GM21447 (cell line): ENCODE data around the gene PPP1R3G.
"Not testable (repeated sequence)": the region's sequence is repeated elsewhere in the genome, so short reads cannot be mapped to it uniquely, and the experiment has no call there.

Source experiments
- ATAC-seq: cut with Tn5 transposase; IDR thresholded peaks from one replicate; pipeline ENCODE4 v1.9.1; 2021; ENCODE audit not compliant: unreplicated experiment

The PPP1R3G gene

DNA sequence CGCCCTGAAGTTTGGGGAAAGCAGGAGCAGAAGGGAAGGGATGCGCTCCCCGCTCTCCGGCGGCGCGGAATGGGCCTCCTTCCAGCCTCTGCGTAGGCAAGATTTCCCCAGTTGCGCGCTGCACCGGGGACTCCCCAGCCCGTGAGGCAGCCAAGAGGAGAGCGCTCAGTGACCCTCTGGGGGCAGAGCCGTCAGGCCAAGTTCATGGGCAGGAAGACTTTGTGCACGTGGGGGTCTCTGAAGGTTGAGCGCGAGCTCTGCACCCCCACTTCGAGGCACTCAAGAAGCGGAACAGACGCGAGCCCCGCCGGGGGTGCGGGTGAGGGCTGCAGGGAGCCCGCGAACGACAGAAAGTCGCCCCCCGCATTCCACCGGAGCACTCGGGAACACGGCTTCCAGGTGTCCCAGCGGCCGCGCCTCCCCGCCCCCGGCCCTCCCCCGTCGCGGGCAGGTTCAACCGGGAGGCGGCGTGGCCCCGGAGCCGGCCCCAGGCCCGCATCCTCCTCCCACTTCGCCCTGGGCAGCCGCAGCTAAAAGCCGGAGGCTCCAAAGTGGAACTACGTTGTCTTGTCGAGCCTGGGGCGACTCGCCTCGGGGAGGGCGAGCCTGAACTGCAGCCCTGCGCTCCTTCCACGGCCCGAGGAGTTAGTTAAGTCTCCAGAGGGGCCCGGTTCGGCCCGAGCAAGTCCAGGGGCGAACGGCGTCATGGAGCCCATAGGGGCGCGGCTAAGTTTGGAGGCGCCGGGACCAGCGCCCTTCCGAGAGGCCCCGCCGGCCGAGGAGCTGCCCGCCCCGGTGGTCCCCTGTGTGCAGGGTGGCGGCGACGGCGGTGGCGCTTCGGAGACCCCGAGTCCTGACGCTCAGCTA, at the start of gene PPP1R3G:
Gene PPP1R3G (plus strand): TSS at position 561 of the 867 bp plus-strand sequence. CDS start 145 bp downstream, at position 706.
- peak; percentile 54 for ATAC-seq

DNA sequence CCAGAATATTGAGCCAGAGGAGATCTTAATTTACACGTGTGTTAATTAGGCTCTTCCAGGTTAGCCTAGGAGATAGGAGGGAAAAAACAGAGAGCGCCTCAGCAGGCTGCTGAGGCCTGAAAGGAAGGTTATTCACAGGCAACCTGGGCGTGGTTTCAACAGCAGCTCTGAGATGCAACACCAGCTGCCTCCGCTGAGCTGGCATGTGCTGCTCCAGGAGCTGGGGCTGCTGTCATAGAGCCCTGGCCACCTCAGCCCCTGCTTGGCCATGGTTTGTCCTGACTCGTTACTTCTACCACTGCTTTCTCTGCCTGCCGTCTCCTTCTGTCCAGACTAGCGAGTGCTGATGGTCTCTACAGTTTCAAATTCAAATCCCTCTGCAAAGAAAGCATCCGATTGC, 48.9 kb upstream of the PPP1R3G start:
- no peak for ATAC-seq

DNA sequence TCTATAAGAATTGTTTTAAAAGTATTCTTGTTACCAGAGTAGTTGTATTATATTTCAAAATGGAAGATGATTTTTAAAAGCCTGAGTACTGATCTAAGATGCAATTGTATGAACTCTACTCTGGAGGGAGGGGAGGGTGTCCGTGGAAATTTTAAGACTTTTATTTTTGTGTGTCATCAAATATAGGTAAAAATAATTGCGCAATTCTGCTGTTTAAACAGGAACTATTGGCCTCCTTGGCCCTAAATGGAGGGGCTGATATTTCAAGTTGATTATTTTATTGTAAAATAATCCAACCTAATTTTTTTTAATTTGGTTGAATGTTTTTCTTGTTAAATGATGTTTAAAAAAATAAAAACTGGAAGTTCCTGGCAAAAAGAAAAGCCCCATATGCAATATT, 43.2 kb upstream of the PPP1R3G start:
- no peak for ATAC-seq

DNA sequence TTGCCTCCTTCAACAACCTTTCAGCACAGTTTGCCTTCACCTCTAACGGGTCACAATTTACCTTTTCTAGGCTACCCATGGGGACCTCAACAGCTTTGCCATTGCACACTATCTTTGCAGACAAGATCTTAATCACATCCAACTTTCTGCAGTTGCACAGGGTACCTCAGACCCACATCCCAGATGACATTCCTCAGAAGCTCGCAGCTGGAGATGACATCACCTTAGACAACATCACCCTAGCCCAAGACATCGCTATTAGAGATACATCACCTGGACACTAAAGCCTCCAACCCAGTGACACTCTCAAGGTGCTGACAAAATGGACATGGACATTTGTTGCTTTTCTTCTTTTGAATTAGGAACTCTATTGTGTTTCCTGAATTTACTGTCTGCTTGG, 42.7 kb upstream of the PPP1R3G start:
- ATAC-seq: no peak

DNA sequence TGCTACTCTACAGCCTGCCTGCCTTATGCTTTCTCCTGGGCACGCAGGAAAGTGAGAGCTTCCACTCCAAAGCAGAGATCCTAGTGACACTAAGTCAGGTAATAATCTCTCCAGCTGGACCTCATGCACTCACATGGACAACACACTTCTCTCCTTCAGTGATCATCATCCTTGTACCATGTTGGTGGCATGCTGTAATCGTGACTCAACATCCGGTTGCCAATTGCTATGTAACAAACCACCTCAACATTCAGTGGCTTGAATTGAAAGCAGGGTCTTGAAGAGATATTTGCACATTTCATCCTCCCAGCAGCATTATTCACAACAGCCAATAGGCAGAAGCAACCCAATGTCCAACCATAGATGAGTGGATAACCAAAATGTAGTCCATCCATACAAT, 40.3 kb upstream of the PPP1R3G start:
- no peak for ATAC-seq

DNA sequence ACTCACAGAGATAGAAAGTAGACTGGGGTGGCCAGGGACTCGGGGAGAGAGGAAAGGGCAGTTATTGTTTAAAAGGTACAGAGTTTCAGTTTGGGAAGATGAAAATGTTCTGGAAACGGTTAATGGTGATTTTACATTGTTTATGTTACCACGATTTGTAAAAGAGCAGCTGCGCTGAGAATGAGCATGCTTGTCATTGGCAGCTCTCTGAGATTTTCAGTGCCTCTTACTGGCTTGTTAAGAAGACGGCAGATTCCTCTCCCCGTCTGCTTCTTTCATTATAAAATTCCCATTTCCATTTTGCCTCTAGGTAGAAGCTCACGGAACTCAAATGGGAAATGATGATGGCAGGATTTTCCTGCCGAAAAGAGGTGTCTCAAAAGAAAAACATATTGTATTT, 39.7 kb upstream of the PPP1R3G start:
- ATAC-seq: no peak

DNA sequence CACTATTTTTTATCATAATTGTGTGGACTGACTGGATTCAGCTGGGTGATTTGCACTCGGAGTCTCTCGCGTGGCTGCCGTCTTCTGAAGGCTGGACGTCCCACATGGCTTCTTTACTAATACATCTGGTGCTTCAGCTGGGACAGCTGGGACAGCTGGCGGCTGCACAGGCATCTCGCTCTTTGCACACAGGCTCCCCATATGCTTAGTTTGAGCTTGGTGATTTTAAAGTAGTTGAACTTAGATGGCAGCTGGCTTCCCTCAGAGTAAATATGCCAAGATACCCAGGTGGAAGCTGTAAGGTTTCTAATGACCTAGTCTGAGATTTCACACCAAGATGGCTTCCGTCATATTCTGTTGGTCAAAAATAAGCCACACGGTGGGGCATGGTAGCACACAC, 38.7 kb upstream of the PPP1R3G start:
- ATAC-seq: no peak

DNA sequence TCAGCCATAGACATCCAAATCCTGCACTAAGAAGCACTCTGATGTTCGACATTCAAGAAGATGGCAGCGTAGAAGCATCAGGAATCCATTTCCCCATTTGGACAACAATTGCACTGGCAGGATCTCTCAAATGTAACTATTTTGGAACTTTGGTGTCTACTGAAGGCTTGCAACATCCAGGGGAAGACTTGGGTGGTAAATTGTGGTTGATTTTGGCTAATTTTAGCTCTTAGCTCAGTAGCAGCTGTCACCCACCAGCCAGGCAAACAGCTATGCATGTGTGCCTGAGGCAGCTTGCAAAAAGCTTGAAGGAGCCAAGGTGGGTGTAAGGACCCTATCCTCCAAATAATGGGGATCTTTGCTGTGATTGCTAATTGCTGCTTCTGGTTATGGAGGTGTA, 35.1 kb upstream of the PPP1R3G start:
- ATAC-seq: no peak

DNA sequence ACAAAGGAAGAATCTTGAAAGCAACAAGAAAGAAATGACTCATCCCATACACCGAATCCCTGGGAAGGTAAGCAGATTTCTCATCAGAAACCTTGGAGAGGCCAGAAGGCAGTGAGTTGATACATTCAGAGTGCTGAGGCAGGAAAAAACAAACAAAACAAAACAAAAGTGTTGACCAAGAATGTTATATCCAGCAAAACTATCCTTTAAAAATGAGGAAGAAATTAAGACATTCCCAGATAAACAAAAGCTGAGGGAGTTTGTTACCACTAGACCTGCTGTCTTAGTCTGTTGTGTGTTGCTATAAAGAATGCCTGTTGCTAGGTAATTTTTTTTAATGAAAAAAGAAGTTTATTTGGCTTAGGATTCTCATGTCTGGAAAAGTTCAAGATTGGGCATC, 33.7 kb upstream of the PPP1R3G start:
- ATAC-seq: no peak

DNA sequence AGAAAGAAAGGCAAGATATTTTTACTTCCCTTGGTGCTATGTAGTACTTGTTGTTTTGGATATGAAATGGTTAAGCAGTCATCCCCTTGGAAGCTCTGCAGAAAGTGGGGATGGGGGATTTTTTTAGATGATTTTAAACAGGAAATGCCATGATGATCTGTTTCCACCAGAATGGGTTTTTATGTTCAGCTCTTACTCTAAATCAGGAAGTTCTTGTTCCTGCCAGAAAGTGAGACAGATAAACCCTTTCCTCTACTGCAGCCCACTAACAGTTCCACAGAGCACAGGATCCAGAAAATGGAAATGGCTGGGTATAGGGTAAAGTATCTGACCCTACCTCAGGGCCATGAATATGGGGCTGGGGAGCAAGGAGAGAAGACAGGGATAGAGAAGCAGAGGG, 32.1 kb upstream of the PPP1R3G start:
- no peak for ATAC-seq

DNA sequence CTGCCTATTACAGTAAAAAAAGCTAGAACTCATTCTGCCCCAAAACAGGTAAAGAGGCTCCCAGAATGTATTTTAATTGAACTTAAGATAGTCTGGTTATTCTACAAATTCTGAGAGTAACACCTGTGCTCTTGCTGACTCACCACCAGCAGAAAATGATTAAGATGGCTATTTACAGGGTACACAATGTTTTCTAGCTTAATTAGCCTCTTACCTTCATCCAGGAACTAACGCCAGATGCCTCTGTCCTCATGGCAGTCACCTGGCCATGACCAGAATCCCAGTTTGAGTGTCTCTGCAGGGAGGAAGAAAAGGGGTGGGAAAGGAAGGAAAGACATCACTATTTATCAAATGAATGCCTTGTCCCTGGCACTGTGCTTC, 31.3 kb upstream of the PPP1R3G start:
- ATAC-seq: no peak

DNA sequence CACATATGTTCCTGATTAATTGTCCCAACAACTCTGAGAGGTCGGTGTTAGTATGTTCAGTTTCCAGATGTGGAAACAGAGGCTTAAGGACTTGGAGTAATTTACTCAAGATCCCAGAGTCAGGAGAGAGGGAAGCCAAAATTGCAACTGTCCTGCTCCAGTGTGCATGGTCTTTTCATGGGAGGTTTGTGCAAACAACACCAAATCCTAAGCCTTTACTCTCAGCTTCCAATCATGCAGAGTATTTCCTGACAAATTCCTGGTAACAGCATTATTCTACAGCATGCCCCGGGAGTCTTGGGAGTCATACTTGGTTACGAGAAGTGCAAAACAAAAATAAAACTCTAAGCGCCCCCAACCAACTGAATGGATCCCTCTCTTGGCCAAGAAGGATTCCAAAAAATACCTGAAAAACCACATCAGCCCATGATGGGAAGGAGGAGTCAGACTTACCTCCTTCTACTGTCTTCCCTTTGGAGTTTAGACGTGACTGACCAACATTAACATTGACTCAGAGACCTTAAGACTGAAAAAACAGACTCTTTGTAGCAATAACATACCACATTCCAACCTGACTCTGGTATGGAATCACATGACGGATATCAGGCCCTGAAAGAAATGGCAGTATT, 30.8 kb upstream of the PPP1R3G start:
- no peak for ATAC-seq

DNA sequence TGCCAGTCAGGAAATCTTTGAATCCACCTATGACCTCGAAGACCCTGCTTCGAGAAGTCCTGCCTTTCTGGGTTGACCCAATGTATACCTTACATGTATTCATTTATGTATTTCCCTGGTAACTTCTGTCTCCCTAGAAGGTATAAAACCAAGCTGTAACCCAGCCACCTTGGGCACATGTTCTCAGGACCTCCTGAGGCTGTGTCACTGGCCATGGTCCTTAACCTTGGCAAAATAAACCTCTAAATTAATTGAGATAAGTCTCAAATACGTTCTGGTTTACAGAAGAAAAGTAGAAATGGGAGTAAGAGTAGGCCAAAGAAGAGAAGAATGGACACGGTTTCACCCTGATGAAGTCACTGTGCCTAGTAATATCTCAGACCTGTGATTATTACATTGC, 30.0 kb upstream of the PPP1R3G start:
- no peak for ATAC-seq

DNA sequence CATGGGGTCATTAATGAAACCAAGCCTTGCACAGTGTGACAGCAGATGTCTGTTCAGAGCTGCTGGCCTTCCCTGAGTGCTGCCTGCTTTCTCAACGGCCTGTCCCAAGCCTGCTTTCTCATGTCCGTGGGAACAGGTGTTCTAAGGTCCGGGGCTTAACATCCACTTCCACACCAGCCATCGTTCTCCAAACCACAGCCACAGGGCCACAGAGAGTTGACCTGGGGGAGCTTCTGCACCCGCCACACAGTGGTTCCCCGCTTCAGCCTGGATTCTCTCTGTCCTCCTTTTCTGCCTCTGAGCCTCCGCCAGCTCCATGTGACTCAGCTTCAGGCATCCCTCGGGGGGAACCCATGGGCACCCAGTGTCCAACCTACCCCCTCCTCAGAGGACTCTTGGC, 26.9 kb upstream of the PPP1R3G start:
- ATAC-seq: no peak

DNA sequence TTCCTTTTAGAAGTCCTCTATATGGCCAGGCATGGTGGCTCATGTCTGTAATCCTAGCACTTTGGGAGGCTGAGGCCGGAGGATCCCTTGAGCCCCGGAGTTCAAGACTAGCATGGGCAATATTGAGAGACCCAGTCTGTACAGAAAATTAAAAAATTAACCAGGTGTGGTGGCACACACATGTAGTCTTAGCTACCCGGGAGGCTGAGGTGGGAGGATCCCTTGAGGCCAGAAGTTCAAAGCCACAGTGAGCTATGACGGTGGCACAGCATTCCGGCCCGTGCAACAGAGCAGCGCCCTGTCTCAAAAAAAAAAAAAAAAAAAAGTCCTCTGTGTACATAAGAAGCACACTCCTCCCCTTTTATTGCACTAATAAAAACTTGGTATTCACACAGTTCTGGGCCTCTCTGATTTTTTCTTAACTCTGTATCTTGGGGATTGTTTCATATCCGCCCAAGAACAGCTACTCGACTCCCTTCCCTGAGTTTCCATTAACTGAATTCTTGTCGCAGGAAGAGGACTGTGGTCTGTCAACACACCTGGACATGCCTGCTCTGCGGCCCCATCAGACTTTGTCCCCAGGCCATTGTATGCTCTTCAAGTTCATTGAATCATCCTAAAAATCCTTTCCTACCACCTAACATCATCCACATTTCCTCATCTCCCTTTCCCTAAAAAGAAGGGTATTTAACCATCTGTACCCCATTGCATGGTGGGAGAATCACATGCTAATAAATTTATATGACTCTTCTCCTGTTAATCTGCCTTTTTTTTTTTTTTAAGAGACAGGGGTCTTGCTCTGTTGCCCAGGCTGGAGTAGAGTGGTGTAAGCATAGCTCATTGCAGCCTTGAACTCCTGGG, 25.9 kb upstream of the PPP1R3G start:
- ATAC-seq: no peak

DNA sequence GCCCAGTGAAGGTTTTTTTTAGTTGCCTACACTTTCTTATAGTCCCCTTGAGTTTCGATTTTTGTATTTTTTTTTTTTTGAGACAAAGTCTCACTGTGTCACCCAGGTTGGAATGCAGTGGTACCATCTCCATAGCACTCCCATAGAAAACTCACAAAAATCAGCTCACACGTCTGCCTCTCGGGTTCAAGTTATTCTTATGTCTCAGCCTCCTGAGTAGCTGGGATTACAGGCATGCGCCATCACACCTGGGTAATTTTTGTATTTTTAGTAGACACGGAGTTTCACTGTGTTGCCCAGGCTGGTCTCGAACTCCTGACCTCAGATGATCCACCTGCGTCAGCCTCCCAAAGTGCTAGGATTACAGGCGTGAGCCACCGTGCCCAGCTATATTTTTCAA, 24.7 kb upstream of the PPP1R3G start:
- ATAC-seq: not testable (repeated sequence)

DNA sequence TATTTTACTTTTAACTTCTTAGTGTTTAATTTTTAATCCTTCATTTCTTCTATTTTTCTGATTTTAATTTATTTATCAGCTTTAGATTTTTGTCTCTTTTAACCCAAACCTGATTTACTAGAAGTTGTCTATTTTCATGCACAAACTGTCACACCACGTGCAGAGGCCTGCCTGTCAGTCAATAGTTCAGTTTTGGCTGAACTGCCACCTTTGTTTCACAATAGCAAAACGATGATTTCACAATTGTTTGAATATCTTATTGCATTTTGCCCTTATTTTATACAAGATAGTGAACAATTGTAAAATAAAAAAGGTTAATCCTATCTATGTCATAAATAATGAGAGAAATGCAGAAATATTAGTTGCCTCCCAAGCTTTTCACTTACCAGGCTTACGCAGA, 24.0 kb upstream of the PPP1R3G start:
- no peak for ATAC-seq

DNA sequence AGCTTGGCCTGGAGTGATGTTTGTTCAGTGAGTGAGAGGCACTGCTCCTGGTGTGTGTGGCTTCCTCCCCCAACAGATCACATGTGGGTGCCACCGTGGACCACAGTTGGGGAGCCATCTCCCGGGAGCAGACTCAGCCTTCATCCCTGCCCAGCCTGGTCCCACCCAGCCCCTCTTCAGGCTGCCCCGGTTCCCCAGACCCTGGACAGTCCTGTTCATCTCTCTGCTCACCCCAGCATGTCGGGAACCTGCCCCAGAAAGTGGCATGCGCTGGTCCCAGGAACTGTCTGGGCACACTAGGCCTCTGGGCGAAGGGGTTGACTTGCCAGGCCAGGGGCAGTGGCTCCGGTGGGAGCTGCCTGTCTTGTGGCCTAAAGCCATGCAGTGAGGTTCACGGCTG, 21.5 kb upstream of the PPP1R3G start:
- ATAC-seq: no peak

DNA sequence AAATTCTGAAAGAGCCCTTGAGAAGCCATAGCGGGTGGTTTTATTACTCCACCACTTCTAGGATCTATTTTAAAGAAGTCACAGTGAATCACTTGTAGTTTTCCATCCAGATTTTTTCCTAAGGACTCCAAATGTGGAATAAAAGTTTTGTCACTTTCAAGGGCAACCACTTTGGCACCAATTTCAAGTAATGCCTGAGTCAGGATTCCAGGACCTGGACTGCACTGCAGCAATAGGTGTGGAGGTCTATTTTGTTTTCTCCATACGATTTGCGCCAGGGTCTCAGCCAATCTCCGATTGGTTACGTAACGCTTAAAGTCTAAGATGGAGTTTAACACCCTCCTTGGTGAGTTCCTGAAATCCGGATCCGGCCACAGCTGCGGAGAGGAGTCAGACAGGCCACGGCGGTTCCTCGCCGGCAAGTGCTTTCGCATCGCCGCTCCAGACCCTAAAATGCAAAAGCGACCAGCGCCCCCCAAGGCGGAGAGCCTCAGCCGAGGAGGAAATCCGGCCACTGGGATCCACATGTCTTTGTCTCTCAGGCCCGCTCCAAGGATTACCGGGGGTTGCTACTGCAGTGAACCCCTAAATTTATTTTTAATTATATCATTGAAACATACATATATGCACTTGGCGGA, 18.6 kb upstream of the PPP1R3G start:
- no peak for ATAC-seq

DNA sequence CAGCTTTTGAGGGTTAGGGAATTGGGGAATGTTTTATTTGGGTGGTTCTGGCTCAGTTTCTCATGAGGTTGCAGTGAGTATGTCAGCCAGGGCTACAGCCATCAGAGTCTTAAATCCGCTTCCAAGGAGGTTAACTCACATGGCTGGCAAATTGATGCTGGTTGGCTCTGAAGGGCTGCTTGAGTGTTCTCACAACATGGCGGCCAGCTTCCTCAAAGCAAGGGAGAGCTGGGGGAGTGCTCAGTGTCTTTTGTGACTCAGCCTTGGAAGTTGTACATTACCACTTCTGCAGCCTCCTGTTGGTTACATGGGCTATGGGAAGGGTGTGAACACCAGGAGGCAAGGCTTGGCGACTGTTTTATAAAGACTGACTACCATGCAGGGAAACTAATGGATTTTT, 17.8 kb upstream of the PPP1R3G start:
- no peak for ATAC-seq

DNA sequence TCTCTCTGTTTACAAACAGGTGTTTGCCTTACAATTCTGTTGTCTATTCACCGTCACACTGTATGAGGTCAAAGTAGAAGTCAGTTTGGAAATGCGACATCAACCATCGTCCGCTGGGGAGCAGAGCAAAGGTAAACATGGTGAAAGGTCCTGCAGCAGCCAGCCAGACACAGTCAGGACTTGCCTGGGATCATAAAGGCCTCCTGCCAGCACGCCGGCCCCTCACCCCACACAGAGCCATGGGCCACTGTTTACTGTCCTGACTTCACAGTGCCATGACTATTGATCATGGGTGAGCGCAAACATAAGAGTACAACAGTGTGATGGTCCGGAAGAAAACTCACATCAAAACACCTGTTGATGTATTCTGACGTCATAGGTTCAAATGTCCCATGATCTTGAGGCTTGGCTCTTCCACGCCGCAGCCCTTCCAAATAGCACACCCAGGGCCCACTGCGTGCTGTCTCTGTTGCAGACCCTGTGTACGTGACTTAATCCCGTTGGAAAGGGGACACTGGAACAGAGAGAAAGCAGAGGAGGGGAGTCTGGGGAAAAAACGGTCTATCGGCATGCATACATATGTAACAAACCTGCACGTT, 16.9 kb upstream of the PPP1R3G start:
- ATAC-seq: no peak
